Activated CD4-positive, alpha-beta T cell treated with anti-CD3 and anti-CD28 coated beads, Interleukin-2, Interleukin-6, amounts not matched to agents 100 ng/mL and 50 ng/mL, durations not matched to agents 16 hours and 8 hours (primary cell): Measurements from ENCODE around the gene HOXB6.
A peak's percentile ranks its signal among the peaks of the same experiment; 100 is the strongest.

Experiments
- DNase-seq: peaks from one replicate; pipeline ENCODE4 v3.0.0-alpha.2; 2020

Gene HOXB6

DNA sequence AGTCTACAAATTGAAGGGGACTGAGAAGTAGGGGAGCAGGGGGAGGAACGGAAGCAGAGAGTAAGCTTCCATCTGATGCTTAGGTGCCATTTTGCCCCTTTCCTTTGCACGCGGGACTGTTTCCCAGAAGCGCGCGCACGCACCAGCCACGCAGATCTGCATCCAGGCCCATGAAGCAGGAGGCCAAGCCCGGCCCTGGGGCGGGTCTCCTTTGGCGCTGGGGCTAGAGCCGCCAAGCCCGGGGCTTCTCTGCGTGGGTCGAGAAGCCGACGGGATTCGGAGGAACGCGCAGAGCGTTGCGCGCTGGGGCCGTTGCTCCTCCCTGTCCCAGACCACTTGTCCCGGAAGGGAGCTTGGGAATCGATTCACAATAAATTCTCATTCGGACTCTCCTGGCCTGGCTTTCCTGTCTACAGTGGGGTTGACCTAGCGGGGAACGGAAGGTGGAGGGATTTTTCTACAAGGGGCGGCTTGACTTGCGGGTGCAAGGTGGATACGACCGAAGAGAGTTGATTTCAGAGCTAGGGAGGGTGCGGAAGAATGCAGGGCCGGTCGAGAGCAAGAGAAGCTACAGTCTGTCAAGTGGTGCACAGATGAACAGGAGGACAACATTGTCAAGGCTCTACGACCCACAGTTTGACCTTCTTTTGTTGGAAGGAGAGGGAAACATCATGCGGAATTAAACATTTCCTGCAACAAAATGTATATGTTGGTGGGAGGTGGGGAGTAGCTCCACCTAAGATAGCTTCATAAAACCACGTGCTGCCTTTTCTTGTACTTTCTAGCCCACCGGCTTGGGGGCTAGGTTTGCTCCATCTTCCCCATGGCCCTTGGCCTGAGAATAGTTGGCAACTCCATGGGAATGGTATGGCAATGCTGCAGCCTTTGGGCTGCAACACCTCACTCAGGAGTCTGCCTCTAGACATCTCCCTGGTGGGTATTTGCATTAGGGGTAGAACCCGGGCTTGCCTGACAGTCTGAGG lies 16.9 kb upstream of the HOXB6 start:
- no peak for DNase-seq

DNA sequence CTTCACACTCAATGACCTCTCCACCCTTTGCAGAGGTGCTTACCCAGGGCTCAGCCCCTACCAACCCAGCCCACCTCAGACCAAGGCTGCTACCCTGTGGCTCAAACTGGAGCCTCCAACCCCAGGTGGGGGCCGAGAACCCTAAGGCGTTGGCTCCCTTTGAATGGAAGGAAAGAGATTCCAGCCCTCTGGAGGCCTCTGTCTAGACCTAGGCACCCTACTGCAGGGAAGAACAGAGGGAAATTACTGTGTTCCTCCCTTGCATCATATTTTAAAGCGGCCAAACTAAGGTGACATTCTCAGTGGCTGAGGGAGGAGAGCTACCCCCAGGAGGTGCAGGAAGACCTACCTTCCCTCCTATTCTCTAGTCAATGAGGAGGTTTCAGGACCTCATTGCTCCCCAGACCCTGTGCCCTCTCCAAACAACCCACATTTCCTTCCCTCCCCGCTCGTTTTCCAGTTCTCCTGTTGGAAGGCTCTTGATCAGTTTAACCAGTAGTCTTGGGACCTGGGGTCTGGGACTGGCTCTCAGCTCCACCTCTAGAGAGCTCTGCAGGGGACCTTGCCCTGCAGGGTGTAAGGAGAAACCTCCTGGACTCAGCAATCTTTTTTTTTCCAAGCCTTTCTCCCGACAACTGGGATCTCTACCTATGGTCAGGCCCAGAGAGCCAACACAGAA lies 15.8 kb upstream of the HOXB6 start:
- DNase-seq: no peak

DNA sequence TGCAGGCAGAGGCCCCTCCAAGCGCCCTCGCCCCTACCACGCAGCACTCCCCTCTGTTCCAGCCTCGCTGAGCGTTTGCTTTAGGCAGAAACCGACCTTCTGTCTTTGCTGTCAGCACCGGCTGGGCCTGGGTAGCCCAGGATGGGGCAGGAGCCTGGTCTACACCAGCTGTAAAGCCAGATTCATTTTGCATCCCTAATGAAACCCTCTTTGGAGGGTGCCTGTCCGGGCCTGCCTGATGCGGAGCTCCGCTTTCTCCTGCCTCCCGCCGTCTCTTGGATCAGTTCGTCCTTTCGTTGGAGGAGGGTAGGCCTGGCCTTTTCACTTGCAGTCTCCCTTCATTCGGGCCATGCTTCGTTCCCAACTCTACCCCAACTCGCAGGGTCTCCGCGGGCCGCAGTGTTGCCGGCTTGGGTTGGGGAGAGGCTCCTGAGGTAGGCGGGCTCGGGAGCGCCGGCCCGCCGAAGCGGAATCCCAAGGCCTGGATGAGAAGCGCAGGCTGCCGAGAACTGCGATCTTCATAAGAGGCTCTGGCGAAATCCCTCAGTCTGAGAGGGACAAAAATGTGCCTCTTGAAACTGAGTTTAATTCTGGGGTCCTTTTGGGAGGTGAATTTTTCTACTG lies 15.2 kb upstream of the HOXB6 start:
- no peak for DNase-seq

DNA sequence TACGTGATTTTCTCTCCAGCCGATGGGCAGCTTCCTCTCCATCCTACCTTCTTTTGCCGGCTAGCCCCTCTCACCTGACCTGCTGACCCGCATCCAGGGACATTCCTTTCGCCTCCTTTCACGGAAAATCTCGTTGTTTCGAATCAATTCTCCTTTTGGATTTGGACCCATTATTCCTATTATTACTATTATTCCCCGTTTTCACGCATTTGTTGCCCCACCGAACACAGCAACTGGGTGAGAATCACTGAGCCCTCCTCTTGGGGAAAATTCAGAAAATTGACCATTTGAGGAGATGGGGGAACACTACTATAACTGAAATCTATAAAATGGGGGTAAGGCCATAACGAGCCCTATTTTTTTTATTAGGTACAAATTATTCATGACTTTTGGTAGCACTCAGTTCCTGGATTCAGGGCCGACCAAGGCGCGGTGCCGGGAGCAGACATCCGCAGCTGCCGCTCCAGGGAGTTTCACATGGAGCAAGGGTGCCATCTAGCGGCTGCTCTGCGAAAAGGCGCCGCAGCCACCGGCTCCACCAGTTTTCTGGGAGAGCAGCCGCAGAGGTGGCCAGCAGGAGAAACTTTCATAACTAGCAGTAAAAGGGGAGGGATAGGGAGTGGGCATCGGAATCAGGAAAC lies 13.6 kb upstream of the HOXB6 start:
- peak; percentile 88 for DNase-seq

DNA sequence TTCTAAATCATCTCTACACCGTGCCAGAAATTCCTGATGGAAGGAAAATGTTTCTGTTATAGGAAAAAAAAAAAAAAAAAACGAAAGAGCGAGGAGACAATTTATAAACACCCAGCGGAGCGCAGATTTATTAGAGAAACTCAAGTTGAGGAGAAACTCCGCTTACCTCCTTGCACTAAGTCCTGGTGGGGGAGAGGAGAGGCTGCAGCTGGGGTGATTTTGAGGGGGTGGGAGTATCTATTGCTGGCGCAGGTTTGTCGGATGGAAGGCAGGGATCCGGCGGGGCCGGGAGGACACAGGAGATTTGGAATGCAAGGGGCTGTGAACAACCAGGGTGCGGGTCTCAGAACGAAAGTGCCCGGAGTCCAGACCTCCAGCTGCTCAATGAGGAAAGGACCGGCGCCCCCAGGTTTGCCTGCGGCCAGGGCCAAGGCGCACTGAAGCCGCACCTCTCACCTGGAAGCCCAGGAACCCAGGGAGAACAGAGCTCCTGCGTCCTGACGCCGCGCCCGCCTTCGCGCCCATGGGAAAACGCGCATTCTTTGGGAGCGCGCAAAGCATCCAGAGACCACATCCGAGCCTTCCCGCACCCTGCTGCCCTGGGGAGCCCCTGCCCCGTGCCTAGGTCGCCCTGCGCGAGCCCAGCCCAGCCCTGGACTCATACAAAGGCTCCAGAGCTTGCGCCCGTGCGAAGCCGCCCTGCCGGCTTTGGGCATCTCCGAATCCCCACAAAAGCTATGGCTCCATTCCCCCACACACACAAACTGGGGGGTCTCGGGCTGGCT lies 12.9 kb upstream of the HOXB6 start:
- DNase-seq: no peak

DNA sequence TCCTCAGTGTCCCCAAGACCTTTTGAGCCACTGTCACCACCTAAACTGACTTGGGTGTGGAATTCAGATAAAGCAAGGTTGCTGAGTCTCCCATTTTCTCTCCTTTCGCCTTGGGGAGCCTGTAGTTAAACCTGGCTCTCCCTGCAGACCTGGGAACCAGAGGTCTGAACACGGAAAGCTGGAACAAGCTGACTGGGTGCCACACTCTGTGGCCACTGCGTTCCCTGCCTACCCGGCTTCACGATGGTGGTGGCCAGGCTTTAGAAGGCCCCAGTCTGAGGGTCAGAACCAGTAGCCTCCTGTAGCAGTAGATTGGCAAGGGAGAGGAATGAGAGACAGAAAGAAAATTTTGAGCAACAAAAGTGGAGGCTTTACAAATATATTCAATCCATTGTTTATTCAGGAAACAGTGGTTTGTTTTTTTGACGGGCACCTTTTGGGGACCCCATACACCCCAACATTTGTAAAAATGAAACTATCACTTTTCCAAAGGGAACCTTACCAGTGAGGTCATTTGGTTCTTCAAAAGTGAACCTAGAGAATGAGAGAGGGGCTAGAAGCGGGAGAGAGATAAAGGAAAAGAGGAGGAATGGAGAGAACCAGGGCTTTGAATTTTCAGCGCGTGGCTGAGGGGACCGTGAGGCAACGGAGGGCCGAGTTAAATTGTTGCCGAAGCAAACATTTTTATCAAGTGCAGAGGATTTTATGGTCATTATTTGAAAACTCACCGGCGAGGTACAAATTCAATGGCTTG lies 12.1 kb upstream of the HOXB6 start:
- no peak for DNase-seq

DNA sequence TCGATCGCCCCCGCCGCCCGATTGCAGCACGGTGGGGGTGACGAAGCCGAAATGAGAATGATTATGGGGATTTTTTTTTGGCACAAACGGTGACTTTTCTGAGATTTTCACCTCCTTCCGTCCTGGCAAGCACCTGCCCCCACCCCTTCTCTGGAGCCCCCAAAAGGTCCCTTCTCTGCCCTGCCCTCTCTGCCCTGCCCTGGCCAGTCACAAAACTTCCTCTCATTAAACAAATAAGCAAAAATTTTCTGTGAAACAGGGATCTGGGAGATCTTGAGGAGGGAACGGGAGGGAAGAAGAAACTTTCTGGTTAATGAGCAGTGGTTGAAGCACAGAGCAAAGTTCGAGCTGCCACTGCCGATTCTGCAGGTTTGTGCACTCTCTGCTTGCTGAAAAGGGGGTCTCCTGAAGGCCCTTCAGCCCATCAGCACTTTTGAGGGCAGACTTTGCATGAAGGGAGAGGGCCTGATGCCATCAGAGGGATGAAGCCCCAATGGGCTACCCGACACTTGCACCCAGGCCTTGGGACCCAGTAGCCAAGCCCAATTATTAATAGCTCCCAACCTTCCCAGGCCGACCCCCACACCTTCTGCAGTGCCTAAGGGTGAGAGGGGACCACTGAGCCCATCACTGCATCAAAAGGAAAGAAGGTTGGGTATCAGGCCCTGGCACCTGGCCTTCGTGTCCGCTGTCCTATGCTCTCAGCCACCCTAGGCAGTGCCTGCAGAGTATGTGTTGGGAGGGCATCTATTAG lies 11.4 kb upstream of the HOXB6 start:
- no peak for DNase-seq

DNA sequence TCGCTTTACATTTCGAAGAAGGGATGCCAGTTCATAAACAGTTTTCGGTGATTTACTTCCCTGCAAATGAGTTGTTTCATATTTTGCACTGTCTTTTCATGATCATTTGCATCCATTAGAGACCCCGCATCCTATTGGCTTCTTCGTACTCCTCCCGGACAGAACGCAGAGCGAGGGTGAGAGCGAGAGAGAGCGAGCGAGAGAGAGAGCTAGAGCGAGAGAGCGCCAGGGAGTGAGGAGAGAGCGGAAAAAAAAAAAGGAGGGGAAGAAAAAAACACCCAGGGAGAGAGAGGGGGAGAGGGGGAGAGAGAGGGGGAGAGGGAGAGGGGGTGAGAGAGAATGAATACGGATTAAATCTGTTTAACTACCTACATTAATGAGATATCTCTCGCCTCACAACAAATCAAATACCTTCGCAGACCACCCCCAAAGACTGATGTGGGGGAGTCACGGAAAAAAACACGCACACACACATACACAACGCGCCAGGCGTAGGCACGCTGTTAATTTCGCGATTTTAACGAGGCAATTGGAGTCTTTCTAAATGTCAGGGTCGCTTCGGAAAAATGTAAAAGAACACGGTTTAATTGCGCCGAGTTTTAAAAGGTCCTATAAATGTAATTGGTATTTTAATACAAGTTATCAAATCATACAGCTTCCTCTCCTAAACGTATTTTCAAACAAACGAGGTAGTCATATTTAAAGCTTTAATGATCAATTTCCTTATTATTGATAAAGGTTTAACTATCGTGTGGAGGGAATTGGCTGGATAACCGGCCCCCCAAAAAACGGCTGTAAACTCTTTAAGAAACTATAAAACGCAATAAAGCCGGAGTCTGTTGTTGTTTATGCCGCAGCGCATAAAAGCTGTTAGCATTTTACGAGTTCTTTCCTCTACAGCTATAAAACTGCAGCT lies 10.5 kb upstream of the HOXB6 start, which contains the start of gene HOXB8:
TSS of gene HOXB8 (minus strand) at position 246 of the 916 bp plus-strand sequence. CDS start 588 bp downstream, outside the sequence.
- DNase-seq: no peak

DNA sequence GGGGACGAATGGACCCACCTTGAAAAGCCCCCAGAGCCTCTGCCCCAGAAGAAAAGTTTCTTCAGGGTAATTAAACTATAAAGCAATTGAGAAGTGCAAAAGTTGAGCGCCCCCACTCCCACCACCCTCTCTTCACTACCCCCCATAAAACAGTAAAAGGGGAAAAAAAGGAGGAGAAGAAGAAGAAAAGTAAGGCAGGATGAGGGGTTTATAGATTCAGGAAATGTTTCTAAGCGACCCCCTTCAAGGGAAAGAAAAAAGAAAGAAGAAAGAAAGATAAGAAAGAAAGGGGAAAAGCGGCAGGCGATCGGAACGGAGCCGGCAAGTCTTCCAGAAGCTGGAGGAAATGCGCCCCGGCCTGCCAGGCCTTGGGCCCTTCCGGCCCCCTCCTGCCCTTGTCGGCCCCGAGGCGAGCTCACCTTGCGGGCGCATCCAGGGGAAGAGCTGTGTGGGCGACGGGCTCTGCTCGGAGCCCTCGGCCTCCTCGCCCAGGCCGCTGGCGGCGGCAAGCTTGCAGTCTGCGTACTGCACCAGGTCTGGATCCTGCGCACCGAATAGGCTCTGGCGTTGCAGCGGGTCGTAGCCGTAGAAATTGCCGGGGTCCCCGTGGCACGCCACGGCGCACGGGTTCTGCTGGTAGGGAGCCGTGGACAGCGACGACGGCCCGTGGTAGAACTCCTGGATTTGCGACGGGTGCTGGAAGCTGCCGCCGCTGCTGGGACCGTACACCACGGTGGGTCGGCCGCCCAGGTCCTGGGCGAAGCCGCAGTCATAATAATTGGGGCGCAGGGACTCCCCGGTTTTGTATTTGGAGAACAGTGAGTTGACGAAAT lies 9.3 kb upstream of the HOXB6 start:
- DNase-seq: peak; percentile 46

DNA sequence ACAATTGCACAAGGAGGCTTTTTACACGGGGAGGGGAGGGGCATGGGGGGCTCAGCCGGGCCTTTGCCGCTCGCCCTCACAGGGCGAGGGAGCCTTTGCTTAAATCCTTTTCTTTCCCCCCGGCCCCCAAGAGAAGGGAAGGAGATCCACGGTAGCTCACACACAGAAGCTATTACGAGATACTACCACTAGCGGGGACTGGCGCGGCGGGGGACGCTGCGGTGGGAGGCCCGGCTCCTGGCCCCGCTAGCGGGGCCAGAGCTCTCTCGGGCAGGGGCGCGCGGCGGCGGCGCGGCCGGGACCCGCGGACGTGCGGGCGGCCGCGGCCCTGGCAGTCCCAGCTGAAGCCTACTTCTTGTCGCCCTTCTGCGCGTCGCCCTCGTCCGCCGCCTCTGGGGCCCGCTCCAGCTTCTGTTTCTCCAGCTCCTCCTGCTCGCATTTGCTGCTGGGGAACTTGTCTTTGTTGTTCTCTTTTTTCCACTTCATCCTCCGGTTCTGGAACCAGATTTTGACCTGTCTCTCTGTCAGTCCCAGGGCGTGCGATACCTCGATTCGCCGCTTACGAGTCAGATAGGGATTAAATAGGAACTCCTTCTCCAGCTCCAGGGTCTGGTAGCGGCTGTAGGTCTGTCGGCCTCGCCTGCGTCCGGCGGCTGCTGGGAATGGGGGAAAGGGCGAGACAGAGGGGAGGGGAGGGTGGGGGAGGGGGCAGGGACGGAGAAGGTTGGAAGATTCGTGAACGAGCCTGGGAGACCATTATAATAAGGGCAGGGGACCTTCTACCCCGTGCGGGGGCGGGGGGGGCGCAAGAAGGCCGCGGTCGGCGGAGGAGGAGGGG lies 8.3 kb upstream of the HOXB6 start:
- peak; percentile 56 for DNase-seq

DNA sequence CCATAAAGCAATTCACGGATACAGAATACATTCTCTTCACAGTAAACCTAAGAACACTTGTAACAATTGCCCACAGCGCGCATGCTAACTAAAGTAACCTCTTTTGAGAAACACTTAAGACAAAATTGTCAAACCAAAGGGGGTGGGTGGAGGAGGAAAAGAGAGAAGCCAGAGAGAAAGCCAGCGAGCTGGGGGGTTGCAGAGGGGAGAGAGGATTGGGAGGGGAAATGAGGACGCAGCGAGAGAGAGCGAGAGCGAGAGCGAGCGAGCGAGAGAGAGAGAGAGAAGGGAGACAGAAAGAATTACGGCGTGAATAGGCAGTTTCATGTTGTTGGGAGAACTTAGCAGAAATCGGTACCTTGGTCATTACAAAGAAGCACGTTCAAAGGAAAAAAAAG lies 7.7 kb upstream of the HOXB6 start:
- DNase-seq: no peak

DNA sequence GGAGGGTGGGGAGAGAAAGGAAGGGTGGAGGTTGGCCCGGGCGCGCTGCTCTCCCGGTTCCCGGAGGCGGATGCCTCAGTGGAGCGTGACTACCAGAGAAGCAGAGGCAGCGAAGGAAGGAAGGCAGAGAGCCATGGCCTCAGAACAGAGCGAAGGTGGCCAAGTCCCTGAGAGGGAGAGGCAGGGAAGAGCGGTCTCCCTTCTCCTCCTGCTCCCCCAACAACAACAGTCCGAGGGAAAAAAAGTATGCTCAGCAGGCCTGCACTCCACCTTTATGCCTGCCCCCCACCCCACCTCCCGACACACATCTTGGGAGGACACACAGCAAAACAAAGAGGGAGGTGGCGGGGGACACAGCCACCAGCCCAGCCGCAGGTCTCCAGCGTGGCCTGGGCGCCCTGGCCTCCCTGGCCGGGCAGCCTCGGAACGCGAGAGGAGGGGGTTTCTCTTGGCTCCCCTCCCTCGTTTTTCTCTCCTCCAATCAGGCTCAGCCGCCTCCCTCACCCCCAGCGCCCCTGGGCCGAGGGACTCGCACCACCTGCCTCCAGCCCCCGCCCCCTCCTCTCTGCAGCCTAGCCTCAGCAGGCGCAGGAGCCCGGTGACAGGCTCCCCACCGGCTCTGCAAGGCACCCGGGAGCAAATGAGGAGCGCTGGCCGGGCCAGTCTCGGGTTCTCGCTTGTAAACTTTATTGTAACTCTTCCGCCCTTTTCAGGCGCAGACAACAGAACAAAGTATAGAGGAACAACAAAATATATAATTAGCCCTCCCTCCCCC lies 7.1 kb upstream of the HOXB6 start:
- DNase-seq: no peak

DNA sequence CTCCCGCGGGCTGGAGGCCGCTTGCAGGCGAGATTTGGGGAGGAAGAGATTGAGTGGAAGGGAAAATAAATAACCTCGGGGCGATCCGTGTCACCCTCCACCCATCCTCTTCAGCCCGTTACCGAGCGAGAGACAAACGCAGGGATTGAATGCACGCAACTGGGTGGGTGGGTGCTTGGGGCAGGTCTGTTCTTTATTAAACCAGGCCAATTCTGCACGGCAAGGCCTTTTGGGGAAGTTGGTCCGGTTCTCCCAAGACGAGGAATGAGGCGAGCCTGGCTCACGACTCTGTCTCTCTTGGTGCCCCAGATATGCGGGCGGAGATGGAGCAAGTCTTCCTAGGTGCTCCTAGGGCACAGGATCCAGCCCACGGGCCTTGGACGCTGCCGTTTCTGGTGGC lies 6.4 kb upstream of the HOXB6 start:
- DNase-seq: no peak

DNA sequence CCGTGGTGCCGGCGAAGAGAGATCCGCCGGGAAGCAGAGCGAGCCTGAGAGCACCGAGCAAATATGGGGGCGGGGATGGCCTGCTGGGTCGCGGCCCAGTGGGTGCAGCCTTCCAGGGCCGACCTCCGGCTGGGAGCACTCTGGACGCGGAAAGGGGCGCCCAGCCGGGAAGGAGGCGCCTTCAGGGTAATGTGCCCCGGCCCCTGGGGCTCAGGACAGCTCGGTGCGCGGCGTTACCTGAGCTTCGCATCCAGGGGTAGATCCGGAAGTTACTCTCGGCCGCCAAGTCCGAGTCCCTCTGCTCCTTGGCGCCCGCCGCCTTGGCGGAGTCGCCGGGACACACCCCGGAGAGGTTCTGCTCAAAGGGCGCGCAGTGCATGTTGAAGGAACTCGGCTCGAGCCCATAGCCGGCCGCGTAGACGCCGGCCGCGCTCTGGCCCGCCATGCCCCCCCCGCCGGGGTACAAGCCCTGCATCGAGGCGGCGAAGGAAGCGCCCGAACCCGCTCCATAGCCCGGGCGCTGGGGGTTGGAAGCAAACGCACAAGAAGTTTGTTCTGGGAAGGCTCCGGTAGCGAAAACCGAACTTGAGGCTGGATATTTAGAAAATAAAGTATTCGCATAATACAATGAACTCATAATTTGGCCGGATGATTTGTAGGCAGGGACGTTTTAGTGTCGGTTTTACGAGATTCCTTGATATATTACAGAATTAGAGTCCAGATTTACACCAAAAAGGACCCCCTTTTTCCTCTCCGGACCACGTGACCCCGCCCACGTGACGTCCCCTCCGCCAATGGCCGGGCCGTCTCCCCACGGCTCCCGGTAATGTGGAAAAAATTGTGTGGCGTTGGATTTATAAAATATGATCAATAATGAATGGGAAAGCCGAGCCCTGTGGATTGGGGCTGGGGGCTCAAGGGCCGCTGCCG lies 5.8 kb upstream of the HOXB6 start, which contains the start of gene HOXB7:
TSS of gene HOXB7 (minus strand) at position 736 of the 930 bp plus-strand sequence. CDS start at position 637, 99 bp downstream.
- peak; percentile 76 for DNase-seq

DNA sequence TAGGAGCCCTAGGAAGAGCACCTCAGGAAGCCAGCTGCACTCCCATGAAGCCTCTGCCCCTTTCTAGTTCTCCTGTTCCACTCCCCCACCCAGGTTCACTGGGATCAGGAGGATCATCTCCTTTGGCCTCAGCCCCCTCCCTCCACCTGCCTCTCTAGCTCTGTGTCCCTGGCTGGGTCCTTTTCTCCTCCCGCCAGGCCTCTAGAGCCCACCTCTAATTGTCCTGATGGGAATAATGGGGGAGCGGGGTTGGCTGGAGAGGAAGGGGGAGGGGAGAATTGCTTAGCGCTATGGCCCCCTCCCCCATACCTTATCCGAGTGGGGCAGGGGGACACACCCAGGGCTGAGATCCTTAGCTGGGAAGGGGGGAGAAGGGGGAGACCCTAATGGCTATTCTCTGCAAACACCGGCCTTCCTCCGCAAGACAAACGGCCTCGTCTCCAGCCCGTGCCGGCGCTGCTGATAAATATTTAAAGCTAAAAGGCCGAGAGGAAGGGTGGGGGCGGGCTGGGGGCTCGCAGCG lies 5.0 kb upstream of the HOXB6 start:
- no peak for DNase-seq
